ENCODE data around the gene TENT5C.

The TENT5C gene

DNA sequence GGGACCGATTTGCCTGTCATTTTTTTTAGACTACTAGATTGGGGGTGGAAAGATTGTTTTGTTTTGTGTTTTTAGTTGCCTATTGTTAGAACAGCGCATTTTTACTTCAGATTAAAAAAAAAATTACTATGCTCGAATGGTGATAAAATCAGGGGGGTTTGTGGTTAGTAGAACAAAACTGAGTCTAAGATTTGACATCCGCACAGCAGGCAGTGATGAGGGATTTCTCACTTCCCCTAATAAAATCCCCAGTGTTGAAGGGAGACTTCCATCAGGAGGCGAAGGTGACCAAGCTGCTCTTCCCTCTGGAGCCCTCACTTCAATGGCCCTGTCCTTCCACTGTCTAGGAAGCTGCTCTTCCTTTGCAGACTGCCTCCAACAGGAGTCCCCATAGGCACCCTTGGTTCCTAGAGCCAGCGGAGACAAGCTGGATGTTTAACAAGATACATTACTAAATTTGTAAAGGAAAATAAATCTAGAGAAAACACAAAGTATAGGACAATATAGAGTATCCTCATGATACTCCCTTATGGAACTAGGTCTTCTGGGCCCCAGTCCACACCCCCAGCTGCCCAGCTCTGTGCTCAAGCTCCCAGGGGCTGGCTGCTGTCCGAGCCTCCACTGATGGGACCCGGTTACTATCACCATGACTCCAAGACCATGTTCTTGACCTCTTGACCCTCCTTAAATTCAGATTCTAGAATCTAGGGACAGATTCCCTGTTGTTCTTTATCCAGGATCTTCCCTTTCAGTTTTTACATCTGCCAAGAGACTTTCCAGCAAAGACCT, 31.0 kb downstream of the TENT5C start:
- DNase-seq (ENCODE audit: low read depth) = no peak

DNA sequence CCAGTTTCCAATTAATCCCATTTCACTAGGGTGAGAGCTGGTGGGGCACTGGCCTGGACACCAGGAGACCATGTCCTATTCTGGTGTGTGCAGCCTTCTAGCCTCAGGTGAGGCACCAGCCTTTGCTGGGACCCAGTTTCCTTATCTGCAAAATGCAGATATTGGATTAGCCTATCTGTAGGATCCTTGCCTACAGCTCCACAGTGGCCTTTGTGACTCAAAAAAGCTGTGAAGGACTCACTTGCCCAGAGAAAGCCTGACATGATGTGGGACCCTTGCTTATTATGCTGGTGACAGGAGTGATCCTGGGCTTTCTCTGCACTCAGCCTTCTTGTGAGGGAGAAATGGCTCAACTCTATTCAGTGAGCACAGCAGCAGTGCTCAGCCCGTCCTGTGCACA, 32.3 kb downstream of the TENT5C start:
- no peak for DNase-seq (ENCODE audit: low read depth)

DNA sequence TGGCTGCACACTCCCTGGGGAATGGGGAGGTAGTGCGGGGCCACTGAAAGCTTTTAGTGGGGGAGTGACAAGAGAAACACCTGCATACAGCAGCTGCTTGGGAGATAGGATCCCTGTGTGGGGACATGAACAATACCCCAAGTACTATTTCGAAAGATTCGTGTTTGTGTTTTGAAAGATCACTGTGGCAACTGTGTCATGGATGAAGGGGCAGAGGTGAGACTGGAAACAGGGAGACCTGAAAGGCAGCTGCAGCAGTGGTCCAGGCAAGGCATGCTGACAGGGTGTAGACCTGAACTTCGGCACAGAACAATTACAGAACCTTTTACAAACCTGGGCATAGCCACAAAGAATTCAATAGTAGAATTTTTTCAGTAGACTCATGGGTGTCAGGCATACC, 32.9 kb downstream of the TENT5C start:
- DNase-seq (ENCODE audit: low read depth) = no peak

DNA sequence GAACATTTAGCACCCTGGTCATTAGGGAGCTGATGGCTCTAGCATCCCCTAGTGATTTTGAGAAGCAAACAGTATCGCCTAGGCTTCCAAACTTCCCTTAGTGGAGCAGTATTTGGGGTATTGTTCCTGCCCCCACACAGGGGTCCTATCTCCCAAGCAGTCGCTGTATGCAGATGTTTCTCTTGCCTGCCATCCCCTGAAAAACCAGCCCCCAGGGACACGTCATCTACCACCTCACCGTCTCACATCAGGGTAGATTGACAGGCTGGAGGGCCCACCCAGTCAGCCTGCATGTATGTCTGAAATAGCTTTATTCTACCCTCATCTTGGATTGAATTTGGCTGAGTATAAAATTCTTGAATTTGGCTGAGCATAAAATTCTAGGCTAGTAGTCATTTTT, 33.9 kb downstream of the TENT5C start:
- no peak for DNase-seq (ENCODE audit: low read depth)

DNA sequence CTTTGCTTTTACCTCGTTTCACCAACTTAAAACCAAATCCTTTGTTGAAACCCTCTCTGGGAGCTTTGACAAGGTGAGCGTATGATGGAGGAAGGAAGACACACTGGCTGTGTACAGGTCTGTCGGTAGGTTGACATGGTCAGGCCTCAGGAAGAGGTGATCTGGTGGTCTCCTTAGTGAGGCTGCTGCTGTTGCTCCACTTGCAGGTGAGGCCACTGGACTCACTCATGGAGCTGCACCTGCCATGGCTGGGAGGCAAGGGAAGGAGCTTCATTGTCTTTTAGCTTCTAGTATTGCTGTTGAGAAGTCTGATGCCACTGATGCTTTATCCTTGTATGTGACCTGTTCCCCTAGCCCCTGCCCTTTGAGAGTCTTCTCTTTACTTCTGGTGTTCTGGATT, 35.7 kb downstream of the TENT5C start:
- no peak for DNase-seq (ENCODE audit: low read depth)

DNA sequence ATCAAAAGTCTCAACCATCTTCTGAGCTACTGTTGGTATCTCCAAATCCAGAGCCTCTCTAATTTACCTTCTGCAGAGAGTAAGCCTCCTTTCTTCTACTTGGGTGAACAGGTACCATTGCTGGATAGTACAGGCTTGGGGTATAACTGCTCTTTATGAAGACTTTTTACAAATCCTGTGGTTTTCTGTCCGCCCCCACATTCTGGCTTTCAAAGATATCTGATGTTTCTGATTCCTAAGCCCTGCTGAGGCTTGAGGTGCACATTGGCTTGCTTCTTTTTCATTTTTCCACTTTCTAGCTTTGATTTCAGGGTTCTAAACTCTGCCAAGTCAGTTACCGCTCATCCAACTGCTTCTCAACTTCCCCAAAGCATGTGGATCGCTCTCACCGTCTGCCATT, 37.1 kb downstream of the TENT5C start:
- no peak for DNase-seq (ENCODE audit: low read depth)

DNA sequence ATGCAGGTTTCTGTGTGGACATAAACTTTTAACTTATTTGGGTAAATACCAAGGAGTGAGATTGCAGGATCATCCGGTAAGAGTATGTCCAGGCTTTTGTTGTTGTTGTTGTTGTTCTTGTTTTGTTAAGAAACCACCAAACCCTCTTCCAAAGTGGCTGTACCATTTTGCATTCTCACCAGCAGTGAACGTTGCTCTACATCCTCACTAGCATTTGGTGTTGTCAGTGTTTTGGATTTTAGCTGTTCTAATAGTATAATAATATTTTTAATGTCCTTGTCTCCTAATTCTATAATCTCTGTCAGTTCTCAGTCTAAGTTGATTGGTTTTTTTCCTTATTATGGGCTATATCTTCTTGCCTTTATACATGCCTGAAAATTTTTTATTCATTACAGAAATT, 37.8 kb downstream of the TENT5C start:
- no peak for DNase-seq (ENCODE audit: low read depth)

DNA sequence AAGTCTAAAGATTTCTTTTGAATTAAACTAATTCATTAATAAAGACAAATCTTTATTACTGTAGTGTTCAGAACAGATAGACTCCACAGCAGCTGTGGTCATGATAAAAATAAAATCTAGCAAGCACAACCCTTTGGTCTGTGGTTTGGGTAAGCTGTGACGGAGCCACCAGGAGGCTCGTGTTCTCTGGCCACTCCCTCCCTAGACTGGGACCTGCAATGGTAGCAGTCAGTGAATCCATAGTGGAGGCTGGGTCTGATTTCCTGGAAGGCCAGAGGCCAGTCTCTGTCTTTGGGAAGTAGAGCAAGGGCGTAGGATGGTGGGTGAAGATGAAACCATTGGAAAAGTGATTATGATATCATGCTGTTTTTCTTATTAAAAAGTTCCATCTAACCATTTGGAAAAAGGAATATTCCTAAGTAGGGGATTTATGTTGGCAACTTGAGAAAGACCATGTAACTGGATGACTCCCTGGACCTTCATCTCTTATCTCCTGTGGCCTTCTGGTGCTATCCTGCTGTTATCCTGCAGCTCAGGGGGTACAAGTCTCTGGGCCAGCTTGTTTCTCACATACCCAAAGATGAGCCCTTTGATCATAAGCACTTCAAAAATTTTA, 39.0 kb downstream of the TENT5C start:
- no peak for DNase-seq (ENCODE audit: low read depth)

DNA sequence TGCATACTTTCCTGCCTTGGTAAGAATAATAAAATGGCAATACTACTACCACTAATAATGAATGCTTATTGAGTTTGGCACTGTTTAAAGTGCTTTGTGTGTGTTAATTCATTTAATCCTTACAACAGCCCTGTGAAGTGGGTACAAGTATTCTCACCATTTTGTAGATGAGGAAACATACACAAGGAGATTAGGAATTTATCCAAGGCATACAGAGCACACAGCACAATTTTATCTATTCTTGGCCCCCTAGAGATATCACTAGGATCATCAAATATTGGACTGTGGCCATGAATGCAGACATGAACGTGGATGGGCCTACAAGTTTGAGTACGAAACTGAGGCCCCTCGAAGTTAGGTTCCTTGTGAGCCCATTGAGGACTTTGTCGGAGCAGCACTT, 39.5 kb downstream of the TENT5C start:
- DNase-seq (ENCODE audit: low read depth) = no peak

DNA sequence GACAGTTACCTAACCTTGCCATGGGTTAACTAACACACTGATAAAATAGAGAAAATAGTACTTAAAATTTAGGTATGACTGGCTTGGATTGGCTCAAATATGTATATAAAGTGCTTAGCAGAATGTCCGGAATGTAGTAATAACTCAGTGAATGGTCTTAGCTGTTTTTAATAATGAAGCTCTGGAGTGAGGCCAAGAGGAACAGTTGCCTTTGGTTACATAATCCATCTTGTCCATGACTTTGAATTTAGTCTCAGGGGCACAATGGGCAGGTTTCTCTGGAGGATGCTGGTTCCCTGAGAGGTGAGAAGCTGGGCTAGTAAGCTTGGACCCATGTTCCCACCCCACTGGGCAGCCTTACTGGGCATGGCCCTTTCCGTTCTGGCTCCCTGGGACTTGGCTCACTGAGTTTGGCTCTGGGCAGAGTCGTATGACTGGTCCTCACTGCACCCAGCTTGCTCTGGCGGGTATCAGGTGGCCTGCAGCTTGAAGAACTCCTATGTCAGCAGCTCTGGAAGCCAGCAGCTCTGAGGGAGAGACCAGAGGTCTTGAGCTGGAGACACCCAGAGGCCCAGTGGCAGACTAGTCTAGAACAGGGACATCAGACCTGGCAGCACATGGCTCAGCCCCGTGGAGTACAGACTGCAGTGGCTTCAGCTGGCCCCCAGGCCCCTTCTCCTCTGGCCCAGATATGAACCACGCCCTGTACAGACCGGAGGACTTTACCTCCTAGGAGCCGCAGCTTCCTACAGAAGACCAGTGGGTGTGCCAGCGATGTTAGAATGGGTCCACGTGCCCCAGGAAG, 40.4 kb downstream of the TENT5C start:
- DNase-seq (ENCODE audit: low read depth) = no peak

DNA sequence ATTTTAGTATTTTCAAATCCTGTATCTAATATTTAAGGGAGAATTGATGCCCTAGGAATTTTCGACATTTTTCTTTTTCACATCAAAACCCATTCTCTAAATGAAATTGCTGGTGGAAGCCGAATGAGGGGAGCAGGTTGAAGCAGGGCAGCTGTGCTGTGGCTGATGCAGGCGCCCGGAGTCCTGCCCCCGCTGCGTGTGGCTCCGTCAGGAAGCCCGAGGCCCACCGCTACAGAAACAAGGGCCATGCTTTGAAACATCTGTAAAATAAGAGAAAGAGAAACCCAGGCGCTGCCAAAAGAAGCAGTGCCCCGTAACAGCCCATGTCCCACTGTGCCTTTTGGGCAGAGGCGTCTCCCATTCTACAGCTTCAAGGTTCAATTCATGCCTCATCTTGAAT, 41.1 kb downstream of the TENT5C start:
- no peak for DNase-seq (ENCODE audit: low read depth)

DNA sequence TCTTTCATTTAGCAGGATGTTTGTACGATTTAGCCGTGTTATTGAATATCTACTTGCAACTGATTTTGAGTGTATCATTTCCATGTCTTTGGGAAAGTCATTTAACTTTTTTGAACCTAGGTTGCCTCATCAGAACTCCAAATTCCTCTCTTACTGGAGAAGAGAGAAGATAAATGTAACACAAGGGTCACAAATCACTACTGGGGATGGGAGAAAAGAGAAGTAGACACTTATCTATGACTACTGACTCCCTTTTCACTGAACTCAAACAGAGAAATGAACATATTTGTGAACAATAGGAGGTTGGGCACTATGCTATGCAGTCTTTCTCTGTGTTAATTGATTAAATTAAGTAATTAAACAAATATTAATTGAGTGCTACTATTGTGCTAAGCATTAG, 42.2 kb downstream of the TENT5C start:
- DNase-seq (ENCODE audit: low read depth) = no peak

DNA sequence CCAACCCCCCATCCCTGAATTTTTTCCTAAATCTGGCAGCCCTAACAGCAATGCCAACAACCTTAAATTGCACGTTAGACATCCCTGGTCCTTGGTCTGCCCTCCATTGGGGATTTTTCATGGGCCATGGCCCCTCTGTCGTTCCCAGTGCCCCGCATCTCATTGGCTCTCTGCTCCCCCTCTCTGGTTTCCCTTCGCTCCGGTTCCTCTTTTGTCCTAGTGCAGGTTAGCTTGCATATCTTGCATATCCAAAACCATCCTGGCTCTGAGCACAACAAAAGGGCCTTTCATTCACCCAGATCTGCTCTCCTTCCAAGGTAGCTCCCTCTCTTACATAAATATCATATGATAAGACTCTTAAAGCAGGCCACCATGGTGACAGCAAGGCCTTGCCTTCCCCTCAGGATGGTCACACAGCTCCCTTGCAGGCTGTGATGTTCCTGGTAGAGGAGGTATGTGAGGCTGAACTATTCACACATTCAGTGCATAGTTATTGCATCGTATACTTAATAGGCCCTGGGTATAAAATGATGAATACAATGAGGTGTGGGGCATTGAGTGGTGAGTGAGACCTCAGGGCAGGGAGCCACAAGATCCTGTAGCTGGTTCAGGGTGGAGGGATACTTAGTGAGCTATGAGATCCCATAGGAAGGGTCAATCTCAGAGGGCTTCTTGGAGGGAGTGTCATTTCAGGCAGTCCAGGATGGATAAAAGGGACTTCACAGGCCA, 45.2 kb downstream of the TENT5C start:
- no peak for DNase-seq (ENCODE audit: low read depth)

DNA sequence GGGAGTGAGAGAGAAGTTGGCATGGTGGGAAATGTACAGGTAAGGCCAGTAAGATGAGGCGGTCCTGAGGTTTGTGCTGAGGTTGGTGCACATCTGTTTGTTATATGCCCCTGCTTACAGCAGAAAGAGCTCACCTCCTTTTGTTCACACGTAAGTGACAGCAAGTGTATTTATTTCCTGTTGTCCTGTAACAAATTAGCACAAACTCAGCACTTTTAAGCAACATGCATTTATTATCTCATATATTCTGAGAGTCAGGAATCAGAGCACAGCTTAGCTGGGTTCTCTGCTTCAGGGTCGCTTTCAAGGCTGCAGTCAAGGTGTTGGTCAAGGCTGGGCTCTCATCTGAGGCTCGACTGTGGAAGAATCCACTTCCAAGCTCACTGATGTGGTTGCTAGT, 45.8 kb downstream of the TENT5C start:
- DNase-seq (ENCODE audit: low read depth) = no peak

DNA sequence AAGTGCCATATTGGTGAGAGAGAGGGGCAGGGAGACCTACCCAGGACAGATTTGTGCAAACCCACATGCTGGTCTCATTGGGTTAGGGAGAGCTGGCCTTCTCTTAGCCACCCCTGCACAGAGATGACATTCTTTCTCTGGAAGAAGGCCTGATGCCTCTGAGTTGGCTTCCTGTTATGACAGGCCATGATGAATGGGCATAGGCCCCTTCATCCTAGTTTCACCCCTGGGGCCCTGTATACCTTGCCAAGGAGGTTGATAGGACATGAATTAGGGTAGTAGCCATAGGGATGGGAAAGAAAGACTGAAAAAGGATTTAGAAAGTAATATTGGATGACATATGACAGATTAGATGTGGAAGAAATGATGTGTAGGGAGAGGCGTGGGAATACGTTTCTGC, 46.6 kb downstream of the TENT5C start:
- no peak for DNase-seq (ENCODE audit: low read depth)

DNA sequence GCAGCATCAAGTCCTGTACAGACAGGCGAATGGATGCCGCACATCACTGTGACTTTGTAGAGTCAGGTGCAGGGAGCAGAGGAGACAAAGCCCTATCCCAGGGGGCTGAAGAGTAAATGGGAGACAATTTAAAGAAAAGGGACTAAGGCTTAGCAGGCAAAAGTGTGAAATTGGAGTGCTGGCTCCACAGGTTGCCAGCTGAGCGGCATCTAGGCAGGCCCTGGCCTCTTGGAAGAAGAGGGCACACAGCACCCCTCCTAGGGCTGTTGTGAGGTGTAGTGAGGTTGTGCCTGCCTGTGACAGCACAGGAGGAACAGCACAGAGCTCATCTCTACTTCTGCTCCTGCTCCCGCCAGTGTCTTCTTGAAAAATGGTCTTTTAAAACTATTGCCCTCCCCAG, 47.3 kb downstream of the TENT5C start:
- DNase-seq (ENCODE audit: low read depth) = no peak

DNA sequence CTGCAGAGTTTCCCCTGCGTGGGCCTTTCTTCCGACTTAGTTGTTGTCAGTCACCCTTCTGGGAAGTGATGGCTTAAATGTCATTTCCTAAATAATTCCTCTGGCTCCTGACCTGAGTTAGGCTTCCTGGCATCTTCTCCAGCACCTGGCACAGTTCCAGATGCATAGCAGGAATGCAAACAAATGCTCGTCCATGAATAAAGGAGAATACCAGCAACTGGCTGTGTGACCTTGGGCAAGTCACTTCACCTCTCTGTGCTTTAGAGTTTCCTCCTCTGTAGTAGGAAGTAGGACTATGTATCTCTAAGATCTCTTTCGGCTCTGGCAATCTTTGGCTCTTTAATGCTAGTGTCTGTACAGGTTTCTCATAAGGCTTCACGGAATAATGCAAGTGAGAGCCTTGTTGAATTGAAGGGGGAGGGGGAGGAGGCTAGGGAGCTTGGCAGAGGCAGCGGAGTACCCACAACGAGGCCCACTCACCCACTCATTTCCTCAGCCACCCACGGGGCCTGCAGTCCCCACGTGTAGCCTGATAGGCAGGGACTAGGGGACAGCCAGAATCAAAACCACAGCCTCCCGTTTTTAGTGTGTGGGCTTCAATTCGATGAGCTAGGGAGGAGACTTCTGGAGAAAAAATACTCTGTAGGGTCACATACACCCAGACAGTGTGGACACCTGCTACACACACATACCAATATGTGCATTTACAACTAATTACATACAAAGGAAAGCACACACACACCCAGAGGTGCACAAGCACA, 48.1 kb downstream of the TENT5C start:
- DNase-seq (ENCODE audit: low read depth) = no peak

DNA sequence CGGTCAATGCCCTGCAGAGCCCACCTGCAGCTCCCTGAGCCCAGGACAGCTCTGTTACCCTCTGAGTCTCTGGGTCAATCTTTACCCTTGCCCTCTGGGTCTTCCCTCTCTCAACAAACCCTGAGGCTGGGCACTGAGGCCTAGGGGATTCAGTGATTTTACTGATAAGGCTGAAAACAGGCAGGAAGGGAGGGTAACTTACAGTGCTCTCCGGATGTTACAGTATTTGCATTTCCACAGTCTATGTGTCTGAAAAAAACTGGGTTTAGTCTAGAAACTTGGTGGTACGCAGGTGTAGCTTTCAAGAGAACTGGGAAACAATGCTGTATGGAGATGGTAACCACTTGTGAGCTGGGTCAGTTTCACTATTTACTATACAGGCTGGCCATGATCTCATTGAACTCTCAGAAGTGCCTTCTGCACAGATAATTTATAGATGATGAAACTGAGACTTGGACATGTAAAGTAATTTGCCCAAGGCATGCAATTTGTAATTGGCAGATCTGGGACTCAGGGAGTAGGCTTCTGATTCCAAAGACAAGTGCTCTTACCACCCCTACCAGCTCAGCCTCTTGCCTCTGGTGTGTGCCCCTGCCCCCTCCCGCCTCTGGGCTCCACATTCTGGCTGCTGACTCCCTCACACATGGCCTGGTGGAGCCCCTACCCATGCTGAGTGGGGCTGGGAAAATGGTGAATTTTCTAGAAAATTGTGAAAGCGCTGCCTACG, 48.8 kb downstream of the TENT5C start:
- DNase-seq (ENCODE audit: low read depth) = no peak

DNA sequence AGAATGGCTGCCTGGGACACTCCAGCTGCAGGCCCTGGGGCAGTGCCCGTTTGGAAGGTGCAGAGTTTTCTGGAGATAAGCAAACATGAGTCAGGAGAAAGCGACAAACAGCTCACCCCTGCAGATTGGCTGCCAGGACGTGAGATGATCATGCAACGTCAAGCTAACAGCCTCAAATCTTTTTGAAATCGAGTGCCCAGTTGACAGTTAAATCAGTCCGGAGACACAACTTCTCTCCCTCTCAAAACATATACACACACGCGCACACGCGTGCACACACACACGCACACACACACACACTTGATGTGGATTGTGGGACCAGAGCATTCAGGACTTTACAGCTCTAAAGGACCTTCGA, 49.4 kb downstream of the TENT5C start:
- DNase-seq (ENCODE audit: low read depth) = no peak

DNA sequence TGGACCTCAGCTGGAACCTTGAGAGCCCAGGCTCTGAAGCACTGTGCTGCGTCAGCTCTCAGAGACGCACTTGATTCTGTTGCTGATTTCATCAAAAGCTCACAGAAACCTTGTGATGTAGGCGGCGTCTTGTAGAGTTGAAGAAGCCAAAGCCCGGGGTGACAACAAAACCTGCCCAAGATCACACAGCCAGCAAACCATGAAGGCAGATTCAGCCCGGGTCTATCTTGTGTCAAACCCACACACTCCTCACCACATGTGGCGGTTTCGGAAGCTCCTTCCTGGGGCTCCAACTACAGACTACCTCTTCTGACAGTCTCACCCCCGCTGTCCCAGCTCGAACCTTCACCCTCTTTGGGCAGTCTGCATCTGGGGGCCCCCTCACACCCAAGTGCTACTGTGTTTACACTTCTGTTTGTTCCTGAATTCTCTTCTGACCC, 50.4 kb downstream of the TENT5C start:
- peak; percentile 55 for DNase-seq (ENCODE audit: low read depth)

DNA sequence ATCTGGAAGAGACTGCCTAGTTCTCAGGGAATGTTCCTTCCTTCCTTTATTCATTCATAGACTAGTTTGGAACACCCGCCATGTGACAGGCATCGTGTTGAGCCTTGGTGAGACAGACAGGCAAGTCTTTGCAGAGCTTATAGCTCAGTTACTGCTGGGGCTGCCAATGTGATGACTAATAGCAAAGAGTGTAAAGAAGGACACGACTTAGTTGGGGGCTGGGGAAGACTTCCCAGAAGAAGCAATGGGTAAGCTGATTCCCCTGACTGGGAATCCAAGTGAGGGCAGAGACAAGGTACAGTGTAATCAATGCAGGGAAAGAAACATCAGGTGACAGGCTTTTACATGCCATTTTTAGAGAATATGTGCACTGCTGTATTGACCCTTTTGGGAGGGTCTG, 51.2 kb downstream of the TENT5C start:
- DNase-seq (ENCODE audit: low read depth) = no peak
